H1 (cell line): ENCODE data around the gene GABRR3. TPM values are rescaled to one million over a fixed set of nuclear protein-coding genes. Genes with fewer than 3 reads are reported as not detected.

ENCODE experiments used
- CTCF ChIA-PET: fragments of 300-600 bp; sonication (Branson Sonifier 250); formaldehyde crosslinking; loops from one replicate; lab custom pipeline; 2021; ENCODE audit not compliant: partially characterized antibody; lab: Charles Lee
- POLR2A ChIA-PET: fragments of 300-600 bp; sonication (Branson Sonifier 250); formaldehyde crosslinking; loops from one replicate; lab custom pipeline; 2021; ENCODE audit warnings: inconsistent platforms; ENCODE audit not compliant: partially characterized antibody; lab: Charles Lee
- DNase-seq, 2 experiments: peaks; one replicate each; pipeline versions ENCODE4 v3.0.0 to v3.0.0-alpha.2; 2010 to 2022; ENCODE audit warnings: low spot score in 2 of 2, low read depth in 1 of 2, mixed read lengths in 1 of 2
- FAIRE-seq: peaks from 2 replicates; lab custom pipeline; 2011; peaks lifted over from hg19 to GRCh38; lab: Jason Lieb, UNC
- H2AFZ ChIP-seq: 2 replicates; pipeline ENCODE4 v1.8.1; 2012; ENCODE audit warnings: low read length, inconsistent platforms
- H2AK5ac ChIP-seq: 2 replicates; pipeline ENCODE4 v1.6.1; 2013; ENCODE audit warnings: low read depth, low read length
- H2BK120ac ChIP-seq: replicated peaks from 2 replicates; pipeline ENCODE3; 2013; ENCODE audit warnings: low read depth, low read length, inconsistent platforms
- H2BK12ac ChIP-seq: 2 replicates; pipeline ENCODE4 v1.6.1; 2013; ENCODE audit warnings: low read depth, low read length
- H2BK15ac ChIP-seq: 2 replicates; pipeline ENCODE4 v1.6.1; 2013; ENCODE audit warnings: low read length
- H2BK20ac ChIP-seq: 2 replicates; pipeline ENCODE4 v1.6.1; 2013; ENCODE audit warnings: low read length
- H2BK5ac ChIP-seq: 2 replicates; pipeline ENCODE4 v1.6.1; 2013; ENCODE audit warnings: low read depth, low read length
- H3K14ac ChIP-seq: 2 replicates; pipeline ENCODE4 v1.6.1; 2013; ENCODE audit warnings: inconsistent platforms; ENCODE audit not compliant: insufficient read length
- H3K18ac ChIP-seq: 2 replicates; pipeline ENCODE4 v1.6.1; 2013; ENCODE audit warnings: low read length; ENCODE audit errors: extremely low read depth
- H3K23ac ChIP-seq: 2 replicates; pipeline ENCODE4 v1.6.1; 2013; ENCODE audit warnings: inconsistent platforms; ENCODE audit not compliant: insufficient read length
- H3K23me2 ChIP-seq: 2 replicates; pipeline ENCODE4 v1.6.1; 2013; ENCODE audit warnings: low read depth, low read length
- H3K27ac ChIP-seq: 2 replicates; pipeline ENCODE4 v1.6.1; 2011; ENCODE audit warnings: low read depth, low read length, inconsistent platforms
- H3K27me3 ChIP-seq, 4 experiments: replicated peaks in 1 of 4; 1 replicate in 1 of 4; 2 replicates in 3 of 4; pipeline versions ENCODE4 v1.6.1 to v1.8.1; 2011 to 2013; ENCODE audit warnings: low read length in 3 of 4, mild to moderate bottlenecking in 3 of 4, inconsistent platforms in 2 of 4, mixed read lengths in 2 of 4, moderate library complexity in 1 of 4; ENCODE audit not compliant: control insufficient read depth in 3 of 4, insufficient read depth in 3 of 4; ENCODE audit errors: extremely low read depth in 1 of 4
- H3K36me3 ChIP-seq, 4 experiments: 2 replicates each; pipeline versions ENCODE4 v1.6.1 to v1.8.1; 2011 to 2013; ENCODE audit warnings: mild to moderate bottlenecking in 4 of 4, low read length in 3 of 4, moderate library complexity in 2 of 4, control low read depth in 1 of 4, inconsistent platforms in 1 of 4; ENCODE audit not compliant: insufficient read depth in 4 of 4, control insufficient read depth in 2 of 4
- H3K4ac ChIP-seq: replicated peaks from 2 replicates; pipeline ENCODE3; 2013; ENCODE audit warnings: low read length, low read depth, mixed read lengths, inconsistent platforms; ENCODE audit not compliant: insufficient read length
- H3K4me1 ChIP-seq, 4 experiments: replicated peaks in 1 of 4; 1 replicate in 1 of 4; 2 replicates in 3 of 4; pipeline versions ENCODE4 v1.6.1 to v1.8.1; 2011 to 2013; ENCODE audit warnings: low read length in 3 of 4, inconsistent platforms in 2 of 4, mixed read lengths in 1 of 4; ENCODE audit not compliant: insufficient read depth in 4 of 4, control insufficient read depth in 3 of 4
- H3K4me2 ChIP-seq, 2 experiments: 2 replicates each; pipeline versions ENCODE4 v1.6.1 to v1.8.1; 2011 to 2013; ENCODE audit warnings: low read depth in 2 of 2, low read length in 2 of 2, control low read depth in 1 of 2, inconsistent platforms in 1 of 2, mild to moderate bottlenecking in 1 of 2; ENCODE audit not compliant: insufficient read depth in 1 of 2
- H3K4me3 ChIP-seq, 4 experiments: fragments of 200-600, 300-600 bp in 1 of 4; sonication (generic), shearing (Covaris generic), sonication (Bioruptor Twin) in 1 of 4; 2 replicates each; pipeline versions ENCODE4 v1.5.1 to v1.8.1; 2011 to 2016; ENCODE audit warnings: low read length in 4 of 4, low read depth in 3 of 4, control low read depth in 2 of 4, inconsistent platforms in 2 of 4, mild to moderate bottlenecking in 2 of 4, mixed read lengths in 1 of 4, moderate library complexity in 1 of 4; ENCODE audit not compliant: insufficient read depth in 2 of 4; ENCODE audit errors: extremely low read depth in 1 of 4
- H3K56ac ChIP-seq: replicated peaks from 2 replicates; pipeline ENCODE3; 2013; ENCODE audit warnings: low read depth, mild to moderate bottlenecking, mixed read lengths, low read length, inconsistent platforms; ENCODE audit not compliant: insufficient read length
- H3K79me1 ChIP-seq: 2 replicates; pipeline ENCODE4 v1.6.1; 2013; ENCODE audit warnings: low read depth, low read length, control low read depth
- H3K79me2 ChIP-seq, 2 experiments: 2 replicates each; pipeline versions ENCODE4 v1.6.1 to v1.8.1; 2012 to 2013; ENCODE audit warnings: low read length in 2 of 2, mild to moderate bottlenecking in 2 of 2, inconsistent platforms in 1 of 2; ENCODE audit not compliant: insufficient read depth in 2 of 2, control insufficient read depth in 1 of 2
- H3K9ac ChIP-seq, 4 experiments: replicated peaks in 1 of 4; 1 replicate in 1 of 4; 2 replicates in 3 of 4; pipeline versions ENCODE4 v1.6.1 to v1.8.1; 2011 to 2013; ENCODE audit warnings: low read depth in 3 of 4, low read length in 3 of 4, control low read depth in 2 of 4, mild to moderate bottlenecking in 2 of 4, moderate library complexity in 2 of 4, inconsistent platforms in 1 of 4; ENCODE audit errors: extremely low read depth in 1 of 4
- H3K9me3 ChIP-seq, 2 experiments: 2 replicates each; pipeline versions ENCODE4 v1.6.1 to v1.8.1; 2012 to 2013; ENCODE audit warnings: mild to moderate bottlenecking in 2 of 2, moderate library complexity in 2 of 2, control low read depth in 1 of 2, inconsistent platforms in 1 of 2, low read depth in 1 of 2, low read length in 1 of 2, mixed read lengths in 1 of 2; ENCODE audit not compliant: insufficient read depth in 2 of 2
- H4K20me1 ChIP-seq, 2 experiments: replicated peaks in 1 of 2; 2 replicates each; pipeline versions ENCODE3 to v1.8.1; 2011 to 2013; ENCODE audit warnings: inconsistent platforms in 2 of 2, low read length in 2 of 2, mild to moderate bottlenecking in 1 of 2; ENCODE audit not compliant: insufficient read depth in 2 of 2, control insufficient read depth in 1 of 2
- H4K5ac ChIP-seq: 2 replicates; pipeline ENCODE4 v1.6.1; 2013; ENCODE audit warnings: low read length, low read depth, mixed read lengths, inconsistent platforms; ENCODE audit not compliant: insufficient read length
- H4K8ac ChIP-seq: 2 replicates; pipeline ENCODE4 v1.8.0; 2013; ENCODE audit warnings: mild to moderate bottlenecking, moderate library complexity, low read length, inconsistent platforms; ENCODE audit not compliant: insufficient read depth; ENCODE audit errors: extremely low read depth
- H4K91ac ChIP-seq: replicated peaks from 2 replicates; pipeline ENCODE3; 2013; ENCODE audit warnings: low read length, mixed read lengths, inconsistent platforms; ENCODE audit not compliant: insufficient read length
- ATF2 ChIP-seq: IDR thresholded peaks from 2 replicates; pipeline ENCODE4 v1.6.1; 2012; ENCODE audit warnings: low read length, inconsistent platforms
- ATF3 ChIP-seq: IDR thresholded peaks from 2 replicates; pipeline ENCODE4 v1.6.1; 2011; ENCODE audit warnings: low read depth, mild to moderate bottlenecking, low read length; ENCODE audit not compliant: insufficient read depth
- BACH1 ChIP-seq: IDR thresholded peaks from 2 replicates; pipeline ENCODE4 v1.6.1; 2012; ENCODE audit warnings: low read length, improper control_type of control experiment
- CREB1 ChIP-seq: IDR thresholded peaks from 2 replicates; pipeline ENCODE4 v1.6.1; 2012; ENCODE audit warnings: inconsistent platforms
- GABPA ChIP-seq: IDR thresholded peaks from 2 replicates; pipeline ENCODE4 v1.6.1; 2011; ENCODE audit warnings: mild to moderate bottlenecking, low read length, moderate library complexity, borderline replicate concordance; ENCODE audit not compliant: insufficient read depth
- HDAC6 ChIP-seq: IDR thresholded peaks from one replicate; pipeline ENCODE4 v1.7.1; 2012; ENCODE audit warnings: low read depth, mild to moderate bottlenecking, inconsistent platforms, low read length, moderate library complexity
- JUND ChIP-seq: IDR thresholded peaks from 2 replicates; pipeline ENCODE4 v1.6.1; 2011; ENCODE audit warnings: mild to moderate bottlenecking, improper control_type of control experiment, low read length
- POLR2AphosphoS5 ChIP-seq: IDR thresholded peaks from 2 replicates; pipeline ENCODE4 v1.6.1; 2011; ENCODE audit warnings: low read depth, low read length
- POU5F1 ChIP-seq: IDR thresholded peaks from 2 replicates; pipeline ENCODE4 v1.6.1; 2011; ENCODE audit warnings: low read depth, mild to moderate bottlenecking, low read length, moderate library complexity
- RXRA ChIP-seq: IDR thresholded peaks from 2 replicates; pipeline ENCODE4 v1.6.1; 2011; ENCODE audit warnings: low read depth, mild to moderate bottlenecking, low read length, moderate library complexity; ENCODE audit not compliant: insufficient read depth
- SIRT6 ChIP-seq: IDR thresholded peaks from one replicate; pipeline ENCODE4 v1.7.1; 2012; ENCODE audit warnings: low read length, inconsistent platforms
- SP1 ChIP-seq: IDR thresholded peaks from 2 replicates; pipeline ENCODE4 v1.6.1; 2011; ENCODE audit warnings: low read depth, low read length
- SRF ChIP-seq: IDR thresholded peaks from 2 replicates; pipeline ENCODE4 v1.6.1; 2011; ENCODE audit warnings: mild to moderate bottlenecking, low read depth, low read length, moderate library complexity
- TAF7 ChIP-seq: optimal IDR thresholded peaks from 2 replicates; pipeline ENCODE3; 2011; ENCODE audit warnings: low read depth, mild to moderate bottlenecking, inconsistent platforms, low read length, moderate library complexity, borderline replicate concordance
- WGBS, 2 experiments: shearing (Covaris generic) in 1 of 2; methylation state at CpG; one replicate each; pipeline versions ENCODE4 v1.1.6 to v1.1.7; 2013 to 2015; ENCODE audit warnings: low lambda C conversion rate in 2 of 2, mixed read lengths in 2 of 2, inconsistent platforms in 1 of 2, low coverage in 1 of 2, missing lambda C conversion rate in 1 of 2; ENCODE audit not compliant: insufficient replicate concordance in 2 of 2, insufficient coverage in 1 of 2, insufficient read length in 1 of 2; ENCODE audit errors: extremely low coverage in 1 of 2, missing lambda C conversion rate in 1 of 2; 5-methylcytosine and 5-hydroxymethylcytosine counted together
- polyA plus RNA-seq, 7 experiments: library from polyadenylated mRNA; depleted of rRNA in 3 of 7; stranded (reverse) in 5 of 7; unstranded in 2 of 7; fragments of >200 nt in 5 of 7; fragments of 200-250 nt in 2 of 7; gene quantifications; 1 replicate in 5 of 7; 2 replicates in 1 of 7; 4 replicates in 1 of 7; pipeline versions ENCODE4 v1.2.1 to v1.2.3, GENCODE V29; 2011 to 2013; ENCODE audit warnings: missing spikeins in 2 of 7, mixed read lengths in 2 of 7
- total RNA-seq: library from RNA; stranded (reverse); fragmentation: NEBNext Ultra II Directional; extraction: Animal tissue kit (Norgen Biotek cat#: 25700); gene quantifications from 2 replicates; pipeline ENCODE4 v1.2.1, GENCODE V29; 2021

Gene GABRR3
- total and polyA plus RNA-seq, 2 of the 8 experiments (the other 6 are each of a cell fraction or from before 2014, with no cell fraction given), result not detected

GRCh38 chr3:97987306-97987705 lies 47.8 kb downstream of the GABRR3 start:
- POLR2A ChIA-PET, result no interaction called here
- Histone ChIP-seq H4K91ac (no peak overlapping the region), H3K4ac (no peak overlapping the region)
- no peak for TF ChIP-seq HDAC6
- no peak for TF ChIP-seq TAF7
- no peak for TF ChIP-seq SRF
- no peak for TF ChIP-seq SP1
- no peak for TF ChIP-seq JUND
- TF ChIP-seq GABPA, result no peak
- no peak for TF ChIP-seq ATF3
- no peak for TF ChIP-seq RXRA
- TF ChIP-seq SIRT6, result no peak
- TF ChIP-seq CREB1, result no peak
- TF ChIP-seq POU5F1, result no peak
- TF ChIP-seq BACH1, result no peak
- no peak for TF ChIP-seq ATF2
- no peak for TF ChIP-seq POLR2AphosphoS5

More at GRCh38 chr3:97987306-97987705, 47.8 kb downstream of the GABRR3 start:
- no peak overlapping the region for H3K56ac ChIP-seq
- CTCF ChIA-PET, result interaction anchor here (0.8 kb wide), 1 partner anchor 19 kb away, joined by 3 read pairs; no protein-coding TSS in a partner anchor
- H3K4me1 ChIP-seq, result no peaks in the 10 kb centered on the region
- no peak overlapping the region for H3K4me2 ChIP-seq
- H3K23me2 ChIP-seq, result peaks cover 11% of the 10 kb centered on the region; the same call in 1 of the 2 replicates
- H3K9ac ChIP-seq, result no peak overlapping the region
- H3K79me1 ChIP-seq, result no peaks in the 10 kb centered on the region
- H3K23ac ChIP-seq, result no peak overlapping the region
- no peak overlapping the region for H2BK120ac ChIP-seq
- no peak overlapping the region for H2BK12ac ChIP-seq
- no peaks in the 10 kb centered on the region for H3K27me3 ChIP-seq
- no peaks in the 10 kb centered on the region for H3K9me3 ChIP-seq
- 90% methylated on average over 2 of the region's 2 CpGs; no CpG with 5 or more reads in 1 of the 2 experiments for WGBS, 2 experiments
- no peaks in the 10 kb centered on the region for H3K36me3 ChIP-seq
- no peak overlapping the region for H2BK15ac ChIP-seq
- no peak overlapping the region for H2AK5ac ChIP-seq
- no peak for FAIRE-seq
- no peak for DNase-seq
- no peak overlapping the region for H3K27ac ChIP-seq
- no peak overlapping the region for H3K14ac ChIP-seq
- no peak overlapping the region for H3K4me3 ChIP-seq
- peaks cover 0 to 10% of the 10 kb centered on the region in 2 experiments for H4K20me1 ChIP-seq
- no peak overlapping the region for H2AFZ ChIP-seq
- H3K18ac ChIP-seq, result no peak overlapping the region
- no peaks in the 10 kb centered on the region for H3K79me2 ChIP-seq
- no peak overlapping the region for H4K8ac ChIP-seq
- no peak overlapping the region for H2BK20ac ChIP-seq
- H2BK5ac ChIP-seq, result no peak overlapping the region
- no peak overlapping the region for H4K5ac ChIP-seq
